Retinal pigment epithelial cell (primary cell): ENCODE measurements around the gene TBC1D14.

ENCODE experiments used
- DNase-seq: peaks from one replicate; pipeline ENCODE4 v3.0.0-alpha.2; 2010; ENCODE audit warnings: low read depth
- H3K4me3 ChIP-seq: 2 replicates; pipeline ENCODE4 v1.5.1; 2011; ENCODE audit warnings: mild to moderate bottlenecking, low read length, control low read depth, moderate library complexity
- TF ChIP-seq, protein P1 (sequence below): conservative IDR thresholded peaks from 2 replicates; pipeline ENCODE4 v1.5.1; 2011; ENCODE audit warnings: low read depth, low read length, control low read depth, inconsistent platforms

TBC1D14 gene

DNA sequence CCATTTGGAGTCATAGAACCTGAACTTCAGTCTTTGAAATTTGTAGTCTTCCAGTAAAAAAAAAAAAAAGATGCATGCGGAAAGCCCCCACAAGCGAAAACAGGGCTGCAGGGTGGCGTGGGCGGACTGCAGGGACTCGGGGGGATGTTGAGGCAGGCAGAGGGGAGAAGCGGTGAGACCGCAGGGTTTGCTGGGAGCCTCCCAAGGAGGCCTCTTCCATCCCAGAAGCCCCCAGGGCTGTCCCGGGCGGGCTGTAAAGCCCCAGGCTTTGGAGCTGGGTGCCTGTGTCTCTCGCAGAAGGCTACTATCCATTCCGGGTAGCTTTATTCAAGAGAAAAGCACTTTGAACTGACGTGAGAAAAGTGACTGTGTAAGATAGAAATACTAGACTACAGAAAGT, 86.9 kb downstream of the TBC1D14 start:
- TF ChIP-seq, protein P1, sequence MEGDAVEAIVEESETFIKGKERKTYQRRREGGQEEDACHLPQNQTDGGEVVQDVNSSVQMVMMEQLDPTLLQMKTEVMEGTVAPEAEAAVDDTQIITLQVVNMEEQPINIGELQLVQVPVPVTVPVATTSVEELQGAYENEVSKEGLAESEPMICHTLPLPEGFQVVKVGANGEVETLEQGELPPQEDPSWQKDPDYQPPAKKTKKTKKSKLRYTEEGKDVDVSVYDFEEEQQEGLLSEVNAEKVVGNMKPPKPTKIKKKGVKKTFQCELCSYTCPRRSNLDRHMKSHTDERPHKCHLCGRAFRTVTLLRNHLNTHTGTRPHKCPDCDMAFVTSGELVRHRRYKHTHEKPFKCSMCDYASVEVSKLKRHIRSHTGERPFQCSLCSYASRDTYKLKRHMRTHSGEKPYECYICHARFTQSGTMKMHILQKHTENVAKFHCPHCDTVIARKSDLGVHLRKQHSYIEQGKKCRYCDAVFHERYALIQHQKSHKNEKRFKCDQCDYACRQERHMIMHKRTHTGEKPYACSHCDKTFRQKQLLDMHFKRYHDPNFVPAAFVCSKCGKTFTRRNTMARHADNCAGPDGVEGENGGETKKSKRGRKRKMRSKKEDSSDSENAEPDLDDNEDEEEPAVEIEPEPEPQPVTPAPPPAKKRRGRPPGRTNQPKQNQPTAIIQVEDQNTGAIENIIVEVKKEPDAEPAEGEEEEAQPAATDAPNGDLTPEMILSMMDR = no peak
- no peak overlapping the region for H3K4me3 ChIP-seq
- no peak for DNase-seq

DNA sequence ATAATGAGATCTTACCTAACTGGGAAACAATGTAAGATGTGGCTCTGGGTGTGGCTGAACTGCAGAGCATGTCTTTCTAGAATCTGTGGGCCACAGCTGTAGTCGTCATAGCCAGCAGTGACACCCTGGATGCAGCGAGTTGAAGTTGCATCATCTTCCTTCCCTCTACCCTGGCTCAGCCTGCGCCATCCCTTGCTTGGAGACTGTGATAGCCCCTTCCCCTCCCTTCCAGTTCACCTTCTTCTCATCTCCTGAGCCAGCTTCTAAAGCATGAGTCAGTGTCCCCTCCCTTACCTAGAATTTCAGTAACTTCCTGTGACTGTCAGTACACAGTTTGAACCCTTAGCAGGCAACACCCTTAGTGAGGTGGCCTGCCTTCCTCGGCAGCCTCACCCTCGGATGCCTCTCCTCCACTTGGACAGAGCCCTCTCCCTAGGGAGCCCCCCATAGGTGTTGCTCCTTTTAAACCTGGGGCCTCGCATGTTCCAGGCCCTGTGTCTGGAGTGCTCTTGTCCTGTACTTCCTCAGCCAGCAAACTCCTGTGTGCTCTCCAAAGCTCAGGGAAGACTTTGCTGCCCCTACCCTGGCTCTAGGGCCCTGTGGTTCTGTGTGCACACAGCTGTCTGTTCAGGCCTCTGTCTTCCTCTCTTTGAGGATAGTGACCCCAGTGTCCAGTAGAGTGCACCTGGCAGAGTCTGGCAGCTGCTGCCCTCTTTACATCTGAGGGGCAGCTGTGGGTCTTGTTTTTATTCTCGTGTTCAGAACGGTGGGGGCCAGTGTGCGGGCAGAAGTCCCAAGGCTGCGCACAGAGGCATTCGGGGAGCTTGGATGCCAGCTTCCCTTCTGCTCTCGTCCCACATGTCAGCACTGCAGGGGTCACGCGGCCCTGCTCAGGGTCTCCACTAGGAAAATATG, 89.8 kb downstream of the TBC1D14 start:
- TF ChIP-seq, protein P1 = no peak
- no peak for DNase-seq
- no peak overlapping the region for H3K4me3 ChIP-seq

DNA sequence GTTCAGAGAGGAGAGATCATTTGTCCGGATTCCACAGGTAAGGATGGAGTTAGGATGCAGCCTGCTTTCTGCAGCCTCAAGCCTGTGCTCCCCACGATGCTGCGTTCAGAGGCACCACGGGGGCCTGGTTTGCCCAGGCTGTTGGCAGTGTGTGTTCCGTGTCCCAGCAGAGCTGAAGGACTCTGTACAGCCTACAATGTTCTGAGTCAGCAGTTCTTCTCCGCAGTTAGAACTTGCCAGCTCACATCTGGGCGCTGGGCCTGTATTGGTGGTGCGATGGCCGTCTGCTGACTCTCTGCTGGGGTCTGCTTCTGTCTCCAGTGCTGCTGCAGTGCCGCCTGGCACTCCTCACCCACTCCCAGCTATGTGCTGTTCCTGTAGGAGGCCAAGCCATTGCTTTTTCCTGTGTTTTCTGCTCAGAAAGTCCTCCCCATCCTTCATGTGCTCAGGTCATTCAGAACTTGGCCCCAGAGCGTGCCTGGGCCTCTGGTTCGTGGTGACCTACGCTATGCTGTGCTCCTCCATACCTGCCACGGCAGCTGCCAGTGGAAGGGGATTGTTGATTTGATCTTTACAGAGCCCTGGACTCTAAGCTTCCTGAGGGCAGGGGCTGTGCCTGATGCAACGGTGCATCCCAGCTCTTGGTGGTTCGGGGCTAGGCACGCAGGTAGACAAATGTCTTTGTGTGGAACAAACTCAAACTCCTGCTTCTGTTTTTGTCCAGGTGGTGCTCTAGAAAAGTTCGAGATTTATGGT, 91.0 kb downstream of the TBC1D14 start:
- TF ChIP-seq, protein P1 = no peak
- no peak for DNase-seq
- no peak overlapping the region for H3K4me3 ChIP-seq

DNA sequence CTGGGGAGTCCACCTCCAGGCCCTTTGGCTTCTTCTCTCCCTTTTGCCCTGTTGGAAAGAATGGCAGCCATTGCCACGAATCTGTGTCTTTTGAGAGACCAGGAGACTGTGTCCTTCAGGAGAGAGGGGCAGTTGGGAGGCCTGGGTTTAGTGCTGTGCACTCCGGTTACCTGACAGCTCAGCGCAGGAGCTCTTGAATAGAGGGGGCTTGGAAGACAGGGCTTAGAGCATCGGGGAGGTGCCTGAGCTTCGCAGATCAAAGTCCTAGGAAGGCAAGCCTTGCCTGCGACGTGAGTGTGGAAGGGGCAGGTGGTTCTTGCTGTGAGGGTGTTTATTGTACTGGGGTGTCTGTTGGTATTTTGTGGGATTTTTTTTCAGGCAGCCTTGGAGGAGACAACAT, 91.6 kb downstream of the TBC1D14 start:
- DNase-seq = no peak
- H3K4me3 ChIP-seq = no peak overlapping the region
- TF ChIP-seq, protein P1 = no peak

DNA sequence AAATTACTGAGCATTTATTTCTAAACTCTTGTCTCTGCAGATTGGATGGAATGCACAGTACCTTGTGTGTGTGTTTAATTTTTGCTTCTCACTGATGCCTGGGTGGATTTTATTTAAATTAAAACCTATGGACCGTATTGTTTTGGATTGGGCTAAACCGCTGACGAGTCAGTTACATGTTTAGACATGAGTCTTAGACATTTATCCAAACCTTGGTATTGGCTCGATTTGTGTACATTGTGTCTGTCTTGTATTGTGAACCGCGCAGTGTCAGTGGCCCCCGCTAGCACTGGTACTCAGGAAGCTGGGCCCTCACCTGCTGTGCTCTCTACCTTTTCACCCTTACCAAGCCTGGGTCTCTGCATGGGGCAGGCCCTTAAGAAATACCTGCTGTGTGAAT, 92.7 kb downstream of the TBC1D14 start:
- TF ChIP-seq, protein P1 = no peak
- no peak for DNase-seq
- no peak overlapping the region for H3K4me3 ChIP-seq

DNA sequence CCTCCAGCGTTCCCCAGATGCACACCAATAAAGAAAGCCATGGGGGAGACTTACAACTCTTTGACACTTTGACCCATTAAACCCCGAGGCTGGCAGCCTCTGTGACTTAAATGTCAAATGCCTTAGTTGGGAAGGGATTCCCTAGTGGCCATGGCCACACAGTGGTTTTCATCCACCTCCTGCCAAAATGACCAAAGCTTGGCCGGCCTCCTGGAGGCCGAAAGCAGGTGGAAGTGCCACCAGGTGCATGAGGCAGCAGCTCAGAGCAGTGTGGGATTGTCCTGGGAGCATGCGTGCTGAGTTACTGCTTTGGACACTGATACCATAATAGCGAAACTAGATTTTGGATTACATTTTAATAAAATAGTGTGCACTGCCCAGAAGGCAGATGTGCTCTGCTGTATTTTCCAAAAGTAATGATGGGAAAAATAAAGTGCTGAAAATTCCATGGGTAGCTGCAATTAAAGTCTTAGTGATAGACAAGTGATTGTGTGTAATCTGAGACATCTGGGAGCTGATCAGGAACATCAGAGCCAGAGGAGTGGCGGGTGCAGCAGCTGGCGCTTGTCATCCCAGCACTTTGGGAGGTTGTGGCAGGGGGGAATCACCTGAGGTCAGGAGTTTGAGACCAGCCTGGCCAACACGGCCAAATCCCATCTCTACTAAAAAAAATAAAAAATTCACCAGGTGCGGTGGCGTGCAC, 93.7 kb downstream of the TBC1D14 start:
- H3K4me3 ChIP-seq = no peak overlapping the region
- TF ChIP-seq, protein P1 = no peak
- DNase-seq = no peak
